Limb (tissue), 2 donors: ENCODE data around the gene ZNF275.
"Not testable (repeated sequence)": the region's sequence is repeated elsewhere in the genome, so short reads cannot be mapped to it uniquely, and the experiment has no call there.

Experiments used
- DNase-seq, 2 donors: peaks; one replicate each; pipeline ENCODE4 v3.0.0-alpha.2; 2016; ENCODE audit errors: extremely low spot score in 2 of 2

ZNF275 gene

DNA sequence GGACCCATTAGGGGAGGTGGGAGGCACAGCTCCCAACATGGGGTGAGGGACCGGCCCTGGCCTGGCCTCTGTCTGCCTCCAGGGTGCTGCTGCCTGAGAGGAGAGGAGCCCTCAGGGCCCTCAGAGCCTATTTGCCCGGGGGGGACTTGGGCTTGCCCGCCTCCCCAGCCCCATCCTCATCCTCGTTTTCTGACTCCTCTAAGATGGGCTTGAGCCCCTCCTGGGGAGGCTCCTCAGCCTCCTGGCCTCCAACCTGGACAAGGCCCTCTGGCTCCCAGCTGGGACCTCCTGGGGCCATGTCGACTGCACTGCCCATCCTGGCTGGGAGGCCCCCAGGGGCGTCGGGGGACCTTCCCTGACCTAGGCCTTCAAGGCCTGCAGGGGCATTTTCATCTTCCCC is 15.1 kb upstream of the ZNF275 start:
- no peak for DNase-seq

DNA sequence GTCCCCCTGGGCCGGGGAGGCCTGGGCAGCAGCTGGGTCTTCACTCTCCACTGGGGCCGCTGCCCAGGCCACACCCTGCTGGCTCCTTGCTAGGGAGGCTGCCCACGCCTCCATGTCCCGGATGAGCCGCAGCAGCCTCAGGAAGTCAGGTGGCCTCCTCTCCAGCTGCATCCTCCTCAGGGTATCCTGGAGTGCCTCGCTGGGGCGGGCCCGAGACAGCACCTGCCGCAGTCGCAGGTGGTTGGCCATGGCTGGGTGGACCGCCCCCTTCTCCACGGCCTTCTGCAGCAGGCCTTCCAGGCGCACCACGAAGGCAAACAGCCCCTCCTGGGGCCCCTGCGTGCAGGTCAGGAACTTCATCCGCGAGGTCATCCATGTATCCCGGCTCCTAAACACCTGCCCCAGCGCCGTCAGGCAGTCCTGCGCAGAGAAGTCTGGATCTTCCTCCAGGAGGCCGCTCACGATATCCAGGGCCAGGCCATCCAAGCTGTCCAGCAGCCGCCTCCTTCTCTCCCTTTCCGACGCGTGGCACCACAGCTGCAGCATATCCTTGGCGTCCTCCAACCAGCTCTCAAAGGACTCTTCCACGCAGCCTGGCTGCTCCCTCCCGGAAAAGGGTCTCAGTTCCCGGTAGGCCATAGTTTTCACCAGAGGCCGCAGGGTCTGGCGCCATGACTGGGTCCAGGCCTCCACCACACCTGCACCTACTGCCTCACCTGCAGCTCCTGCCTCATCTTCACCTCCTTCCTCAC is 14.5 kb upstream of the ZNF275 start:
- no peak for DNase-seq

- not testable (repeated sequence) for DNase-seq
These were observed 13.9 kb upstream of the ZNF275 start for GRCh38 chrX:153320047-153320443.

DNA sequence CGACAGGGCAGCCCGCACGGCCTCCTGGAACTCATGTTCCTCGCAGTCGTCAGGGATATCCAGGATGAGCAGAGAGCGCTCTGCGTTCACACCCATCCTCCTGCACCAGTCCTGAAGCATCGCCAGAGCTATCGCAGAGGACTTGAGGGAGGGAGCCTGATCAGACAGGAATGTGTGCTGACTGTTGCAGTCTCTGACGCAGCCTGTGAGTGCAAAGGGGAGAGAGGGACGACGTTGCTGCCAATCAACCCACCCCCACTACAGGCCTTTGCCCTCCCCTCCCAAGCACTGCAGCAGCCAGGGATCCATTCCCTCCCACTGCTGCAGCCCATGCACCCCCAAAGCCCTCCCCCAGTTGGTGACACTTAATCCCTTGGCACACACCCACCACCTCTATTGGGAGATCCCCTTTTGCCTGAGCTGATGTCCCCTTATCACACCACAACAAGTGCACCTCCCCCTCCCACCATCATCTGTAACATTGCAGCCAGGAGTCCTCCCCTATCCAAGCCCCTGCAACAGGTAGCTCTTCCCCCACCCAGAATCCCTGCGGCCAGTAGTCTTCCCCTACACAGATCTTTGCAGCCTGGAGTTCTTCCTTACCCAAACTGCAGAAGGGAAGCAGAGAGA is 13.3 kb upstream of the ZNF275 start:
- no peak for DNase-seq

DNA sequence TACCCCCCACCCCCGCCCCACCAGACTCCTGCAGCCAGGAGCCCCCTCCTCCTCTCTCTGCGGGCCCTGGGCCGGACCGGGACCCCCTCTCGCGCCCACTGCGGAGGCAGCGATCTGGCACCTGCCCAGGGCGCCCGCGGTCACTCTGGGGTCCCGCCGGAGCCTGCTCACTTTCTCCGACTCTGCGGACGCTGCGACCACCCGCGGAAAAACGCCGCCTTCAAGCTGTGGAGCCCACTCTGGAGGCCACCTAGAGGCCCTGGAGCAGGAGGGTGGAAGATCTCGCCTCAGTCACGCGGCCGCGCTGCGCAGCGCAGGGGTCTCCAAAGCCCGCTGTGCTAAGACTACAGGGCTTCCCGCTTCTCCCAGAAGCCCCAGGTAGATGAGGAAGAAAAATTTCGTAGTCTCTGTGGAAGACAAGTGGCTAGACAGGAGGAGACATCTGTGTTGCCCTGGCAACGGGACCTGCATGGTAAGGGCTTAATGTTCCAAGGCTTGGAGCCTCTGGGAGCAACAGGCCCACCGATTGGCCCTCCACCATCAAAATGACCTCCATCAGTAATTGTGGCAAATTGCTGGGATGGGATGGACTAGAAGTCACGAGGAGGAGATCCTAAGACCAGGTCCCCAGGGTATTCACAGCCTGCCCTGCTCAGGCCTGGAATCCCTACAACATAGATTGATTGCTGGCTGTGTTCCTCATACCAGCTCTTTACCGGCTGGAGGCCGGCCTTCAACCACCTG is 12.4 kb upstream of the ZNF275 start, which contains the start of gene PNMA6F:
PNMA6F (minus strand) TSS at position 387 of the 744 bp plus-strand sequence. CDS start 1,093 bp downstream, outside the sequence.
- DNase-seq, result no peak

- DNase-seq, result no peak
These were observed 6.4 kb upstream of the ZNF275 start for GRCh38 chrX:153327561-153327960.

DNA sequence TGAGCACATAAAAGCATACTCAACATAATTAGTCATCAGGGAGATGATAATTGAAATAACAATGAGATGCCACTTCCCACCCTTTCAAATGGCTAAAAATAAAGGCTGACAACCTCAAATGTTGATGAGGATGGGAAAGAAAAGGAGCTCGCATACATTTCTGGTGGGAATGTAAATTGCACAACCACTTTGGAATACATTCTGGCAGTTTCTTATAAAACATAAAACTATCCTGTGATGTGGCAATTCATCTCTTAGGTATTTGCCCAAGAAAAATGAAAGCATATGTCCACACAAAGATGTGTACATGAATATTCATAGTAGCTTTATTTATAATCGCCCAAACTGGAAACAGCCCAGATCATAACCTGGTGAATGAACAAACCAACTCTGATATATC is 687 bp upstream of the ZNF275 start:
- DNase-seq, result no peak

DNA sequence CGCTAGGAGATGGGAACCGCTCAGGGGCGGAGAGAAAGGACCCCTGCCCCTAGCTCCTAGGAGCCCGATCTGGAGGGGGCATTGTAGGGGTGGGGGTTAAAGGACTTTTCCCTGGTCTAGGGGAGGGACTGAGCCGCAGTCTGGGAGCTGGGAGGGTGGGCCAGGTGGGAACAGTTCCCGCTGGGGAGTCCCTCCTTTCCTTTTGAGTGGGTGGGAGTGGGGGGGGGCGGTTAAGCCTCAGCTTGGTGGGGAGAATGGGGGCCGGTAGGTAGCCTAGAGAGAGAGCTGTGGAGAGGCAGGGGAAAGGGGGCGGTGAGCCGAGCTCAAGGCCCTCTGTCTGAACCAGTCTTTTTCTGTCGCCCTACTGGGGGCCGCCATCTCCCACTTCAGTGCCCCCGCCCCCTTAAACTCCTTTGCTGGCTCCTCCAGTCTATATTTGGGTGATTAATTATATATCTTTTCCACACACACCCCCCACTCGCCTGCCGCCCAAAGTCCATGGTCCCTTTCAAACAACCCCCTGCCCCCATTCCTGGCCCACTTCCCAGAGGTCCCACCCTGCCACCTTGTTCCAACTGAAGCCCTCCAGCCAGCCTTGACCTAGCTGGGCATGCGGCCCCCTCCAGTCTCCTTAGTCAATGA is 822 bp downstream of the ZNF275 start:
- no peak for DNase-seq

DNA sequence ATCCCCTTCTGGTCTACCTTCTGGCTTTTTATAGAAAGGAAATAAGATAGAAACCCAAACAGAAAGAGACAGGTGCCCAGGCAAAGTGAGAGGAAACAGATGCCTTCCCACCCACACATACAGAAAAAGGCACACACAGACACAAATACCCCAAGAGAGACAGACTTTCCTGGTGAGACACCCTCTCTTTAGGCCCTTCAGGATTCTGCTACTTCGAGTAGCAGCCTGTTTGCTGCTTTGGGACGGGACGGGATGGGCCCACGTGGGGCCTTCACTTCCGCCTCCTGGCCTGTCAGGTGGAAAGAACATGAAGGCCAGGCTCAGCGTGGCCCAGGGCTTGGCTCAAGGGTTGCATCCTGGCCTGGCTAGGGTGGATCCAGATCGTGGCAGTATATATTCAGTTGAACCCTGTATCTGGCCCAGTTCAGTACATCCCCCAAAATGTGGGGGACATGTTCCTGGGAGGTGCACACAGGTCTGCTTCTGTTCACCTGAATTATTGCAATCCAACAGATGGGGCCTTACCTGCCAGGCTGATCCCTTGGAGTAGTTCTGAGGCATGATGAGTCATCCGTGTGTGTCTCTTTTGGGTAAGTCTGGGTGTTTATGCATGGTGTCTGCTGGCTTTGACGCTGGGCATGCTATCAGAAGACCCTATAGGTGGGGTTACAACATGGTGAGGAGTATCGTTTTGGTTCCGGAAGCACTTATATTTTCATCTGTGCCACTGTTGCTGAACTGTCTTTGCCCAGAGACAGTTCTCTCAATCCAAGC is 2.4 kb downstream of the ZNF275 start:
- no peak for DNase-seq

GRCh38 chrX:153336988-153337387 is 3.0 kb downstream of the ZNF275 start:
- no peak for DNase-seq

DNA sequence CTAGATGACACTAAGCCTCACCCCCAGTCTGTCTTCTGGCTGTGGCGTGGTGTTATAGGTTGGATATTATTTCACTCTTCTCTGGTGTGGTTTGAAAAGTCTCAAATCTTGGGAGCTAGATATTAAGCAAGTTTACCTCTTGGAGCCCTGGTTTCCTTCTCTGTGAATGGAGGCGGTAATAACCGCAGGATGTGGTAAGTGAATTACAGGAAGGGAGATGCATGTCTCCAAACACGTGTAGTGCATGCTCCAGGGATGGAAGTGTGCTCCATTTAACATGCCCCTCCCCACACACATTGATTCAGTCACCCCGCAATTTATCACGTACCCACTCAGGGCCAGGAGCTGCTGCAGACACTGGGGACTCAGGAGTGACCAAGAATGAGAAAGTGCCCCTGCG is 4.9 kb downstream of the ZNF275 start:
- DNase-seq, result no peak

GRCh38 chrX:153339662-153340061 is 5.7 kb downstream of the ZNF275 start:
- no peak for DNase-seq

DNA sequence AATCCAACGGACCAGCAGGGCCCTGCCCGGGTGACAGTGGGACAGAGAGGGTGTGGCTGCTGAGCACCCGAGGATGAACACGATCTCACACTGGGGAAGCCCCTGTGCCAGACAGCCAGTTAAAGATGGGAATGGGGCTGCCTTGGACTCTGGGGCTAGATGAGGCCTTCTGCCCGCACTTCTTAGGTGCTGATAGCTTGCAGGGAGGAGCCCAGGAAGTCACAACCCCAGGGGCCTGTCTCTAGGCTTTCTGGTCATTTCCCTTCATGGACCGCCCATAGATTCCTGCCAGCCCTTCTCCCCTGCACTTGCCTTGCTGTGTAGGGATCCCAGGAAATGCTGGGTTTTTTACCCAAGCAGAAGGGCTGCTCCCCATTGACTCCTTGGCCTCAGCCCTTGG is 6.2 kb downstream of the ZNF275 start:
- no peak for DNase-seq

- DNase-seq, result no peak
These were observed 9.0 kb downstream of the ZNF275 start for GRCh38 chrX:153342762-153343558.

- no peak for DNase-seq
These were observed 9.7 kb downstream of the ZNF275 start for GRCh38 chrX:153343674-153344073.

GRCh38 chrX:153347530-153347929 is 13.6 kb downstream of the ZNF275 start:
- no peak for DNase-seq

DNA sequence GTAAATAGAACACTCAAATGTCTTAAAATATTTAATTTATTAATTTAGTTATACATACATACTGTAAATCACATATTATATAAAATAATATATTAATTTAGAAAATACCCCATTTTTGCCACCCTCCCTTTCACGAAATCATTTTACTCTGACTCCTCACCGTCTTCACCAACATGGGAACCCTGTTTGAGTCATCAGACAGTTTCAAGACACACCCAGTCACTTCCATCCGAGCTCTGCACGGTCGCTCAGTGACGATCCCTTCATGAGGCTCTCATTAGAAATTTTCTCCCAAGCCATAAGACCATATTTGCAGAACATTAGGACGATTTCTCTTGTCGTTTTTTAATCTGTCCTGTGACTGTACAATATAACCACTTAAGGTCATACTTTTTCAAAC is 14.5 kb downstream of the ZNF275 start:
- DNase-seq, result no peak

DNA sequence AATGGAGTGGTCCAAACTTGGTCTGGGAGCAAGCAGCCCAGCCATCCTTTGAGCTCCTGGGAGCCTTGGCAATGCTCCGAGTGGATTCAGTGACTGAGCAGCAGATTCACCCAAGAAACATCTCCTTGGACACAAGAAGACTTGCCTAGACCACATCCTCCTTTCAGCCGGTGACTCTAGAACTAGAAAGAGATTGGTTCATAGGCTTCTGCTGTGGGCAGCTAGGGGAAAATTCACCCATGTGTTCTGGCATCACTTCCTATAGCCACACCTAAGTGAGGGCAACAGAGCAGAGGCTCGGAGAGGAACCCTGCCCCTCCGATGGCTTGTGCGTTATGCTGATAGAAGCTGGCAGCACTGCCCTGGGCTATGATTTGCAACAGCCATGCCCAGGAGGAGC is 16.0 kb downstream of the ZNF275 start:
- DNase-seq, result no peak

DNA sequence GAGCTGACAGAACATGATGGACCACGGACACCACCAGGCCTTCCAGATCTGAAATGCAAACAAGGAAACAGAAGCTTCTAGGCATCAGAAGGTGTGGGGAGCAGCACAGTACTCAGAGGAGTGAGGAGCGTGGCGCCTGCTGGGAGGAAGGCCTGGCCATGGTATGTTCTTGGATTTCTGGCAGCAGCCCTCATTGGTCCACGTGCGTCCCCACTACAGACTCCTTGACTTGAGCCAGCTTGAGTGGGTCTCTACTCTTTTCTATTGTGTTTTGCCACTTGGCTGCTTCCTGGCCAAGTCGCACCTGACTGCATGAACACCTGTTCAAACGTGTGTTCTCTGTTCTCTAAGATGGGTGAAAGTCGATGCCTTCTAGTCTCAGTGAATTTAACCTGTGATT is 18.0 kb downstream of the ZNF275 start:
- no peak for DNase-seq

DNA sequence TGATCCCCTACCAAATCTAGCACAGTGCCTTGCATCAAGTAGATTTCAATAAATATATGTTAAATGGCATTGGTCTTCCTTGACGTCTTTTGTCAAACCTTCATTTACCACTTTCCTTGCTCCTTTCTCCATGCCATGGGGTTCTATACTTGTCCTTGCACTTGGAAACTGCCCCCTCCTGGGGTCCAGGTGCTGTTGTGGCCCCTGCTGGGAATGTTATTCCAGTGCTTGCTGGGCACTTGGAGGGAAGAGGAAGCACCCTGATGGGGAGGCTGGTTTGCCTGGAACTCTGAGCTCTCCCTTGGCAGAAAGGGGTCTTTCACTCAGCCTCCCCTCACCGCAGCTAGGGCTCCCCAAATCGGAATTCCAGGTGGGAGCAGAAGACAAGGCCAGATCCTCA is 18.9 kb downstream of the ZNF275 start:
- no peak for DNase-seq
